K562 (cell line): Measurements from ENCODE around the gene PMEPA1. TPM values are rescaled to one million over a fixed set of nuclear protein-coding genes. Genes with fewer than 3 reads are reported as not detected.

Experiments used
- ATAC-seq: fragments of 200-7000 bp; cut with Tn5 transposase; 3 replicates; pipeline ENCODE4 v1.9.1; 2020; ENCODE audit warnings: moderate library complexity
- BruUV-seq: library from RNA; stranded (reverse); fragments of 400-500 nt; replicated peaks from 2 replicates; lab custom pipeline; 2021; lab: Mats Ljungman, UMichigan
- CTCF ChIA-PET: fragments of 300-600 bp; formaldehyde crosslinking; extraction: SDS; loops from one replicate; lab custom pipeline; 2021; ENCODE audit warnings: low intra/inter-chr PET ratio; lab: Yijun Ruan, JAX
- POLR2A ChIA-PET: fragments of 300-600, 350-650 bp; sonication (Branson Sonifier 250); formaldehyde crosslinking; extraction: SDS; loops from one replicate; lab custom pipeline; 2021; ENCODE audit warnings: antibody characterized with exemption, inconsistent platforms; lab: Yijun Ruan, JAX
- DNase-seq, 4 experiments: peaks; one replicate each; pipeline versions ENCODE4 v3.0.0 to v3.0.0-alpha.2; 2011 to 2018; ENCODE audit warnings: low spot score in 3 of 4, mixed read lengths in 3 of 4; ENCODE audit errors: extremely low read depth in 1 of 4
- FAIRE-seq: peaks from 2 replicates; lab custom pipeline; 2011; peaks lifted over from hg19 to GRCh38; lab: Jason Lieb, UNC
- H2AFZ ChIP-seq: 2 replicates; pipeline ENCODE4 v1.6.0; 2011; ENCODE audit warnings: low read depth, low read length, control low read depth, inconsistent platforms
- H3K27ac ChIP-seq: fragments of 200-600 bp; 3 replicates; pipeline ENCODE4 v1.8.0; 2011; ENCODE audit warnings: low read depth, mild to moderate bottlenecking, control low read depth, inconsistent platforms, low read length, moderate library complexity, mixed read lengths; ENCODE audit errors: extremely low read depth
- H3K27me3 ChIP-seq, 2 experiments: fragments of 300-600 bp in 1 of 2; 2 replicates in 1 of 2; 3 replicates in 1 of 2; pipeline versions ENCODE4 v1.6.0 to v1.8.0; 2011; ENCODE audit warnings: inconsistent platforms in 2 of 2, low read length in 2 of 2, mild to moderate bottlenecking in 1 of 2, mixed read lengths in 1 of 2, moderate library complexity in 1 of 2; ENCODE audit not compliant: control insufficient read depth in 2 of 2, insufficient read depth in 2 of 2
- H3K36me3 ChIP-seq: fragments of 300-600 bp; 3 replicates; pipeline ENCODE4 v1.8.0; 2011; ENCODE audit warnings: mild to moderate bottlenecking, low read length, inconsistent platforms; ENCODE audit not compliant: control insufficient read depth, insufficient read depth
- H3K4me1 ChIP-seq, 2 experiments: fragments of 200-600 bp in 1 of 2; replicated peaks in 1 of 2; 2 replicates in 1 of 2; 3 replicates in 1 of 2; pipeline versions ENCODE4 v1.5.1 to v1.8.0; 2011; ENCODE audit warnings: inconsistent platforms in 2 of 2, low read length in 2 of 2, mild to moderate bottlenecking in 1 of 2, mixed read lengths in 1 of 2, moderate library complexity in 1 of 2; ENCODE audit not compliant: control insufficient read depth in 2 of 2, insufficient read depth in 2 of 2
- H3K4me2 ChIP-seq: 2 replicates; pipeline ENCODE4 v1.6.1; 2011; ENCODE audit warnings: low read length, control low read depth, inconsistent platforms, mixed read lengths; ENCODE audit not compliant: insufficient read depth
- H3K4me3 ChIP-seq: fragments of 200-600 bp; sonication (generic), shearing (Covaris generic); 2 replicates; pipeline ENCODE4 v1.5.1; 2016; ENCODE audit warnings: control low read depth, inconsistent platforms
- H3K79me2 ChIP-seq: fragments of 200-600 bp; 3 replicates; pipeline ENCODE4 v1.8.0; 2011; ENCODE audit warnings: low read length, inconsistent platforms; ENCODE audit not compliant: control insufficient read depth, insufficient read depth
- H3K9ac ChIP-seq, 2 experiments: 2 replicates each; pipeline versions ENCODE4 v1.6.0 to v1.6.1; 2011; ENCODE audit warnings: low read depth in 2 of 2, low read length in 2 of 2, control low read depth in 1 of 2, inconsistent platforms in 1 of 2, mild to moderate bottlenecking in 1 of 2, mixed read lengths in 1 of 2; ENCODE audit not compliant: insufficient read depth in 1 of 2
- H3K9me1 ChIP-seq: one replicate; pipeline ENCODE4 v1.6.0; 2011; ENCODE audit warnings: inconsistent platforms, mild to moderate bottlenecking, low read length, moderate library complexity; ENCODE audit not compliant: control insufficient read depth, insufficient read depth
- H3K9me3 ChIP-seq: replicated peaks from 2 replicates; pipeline ENCODE4 v1.5.1; 2011; ENCODE audit warnings: low read depth, low read length, inconsistent platforms; ENCODE audit not compliant: control insufficient read depth, insufficient read depth
- H4K20me1 ChIP-seq: replicated peaks from 2 replicates; pipeline ENCODE4 v1.6.1; 2011; ENCODE audit warnings: low read length, inconsistent platforms, mixed read lengths; ENCODE audit not compliant: control insufficient read depth, insufficient read depth
- CHD2 ChIP-seq: IDR thresholded peaks from 2 replicates; pipeline ENCODE4 v1.6.1; 2011; ENCODE audit warnings: low read depth, low read length
- KDM5B ChIP-seq: fragments of 200-600 bp; sonication (generic); IDR thresholded peaks from 2 replicates; pipeline ENCODE4 v1.6.1; 2012; ENCODE audit warnings: low read depth, mild to moderate bottlenecking, moderate library complexity, low read length, control low read depth, inconsistent platforms; ENCODE audit not compliant: insufficient replicate concordance
- MEF2A ChIP-seq: IDR thresholded peaks from 2 replicates; pipeline ENCODE4 v1.6.1; 2011; ENCODE audit warnings: low read depth, mild to moderate bottlenecking, low read length, moderate library complexity; ENCODE audit not compliant: control insufficient read depth
- NONO ChIP-seq, 2 experiments: fragments of 200-400 bp in 1 of 2; fragments of 450-650 bp in 1 of 2; formaldehyde crosslinking in 1 of 2; IDR thresholded peaks; 2 replicates each; pipeline ENCODE4 v1.6.1; 2017; ENCODE audit warnings: low read depth in 2 of 2, mild to moderate bottlenecking in 2 of 2, moderate library complexity in 2 of 2, low read length in 1 of 2
- POLR2AphosphoS5 ChIP-seq: IDR thresholded peaks from 2 replicates; pipeline ENCODE4 v1.6.1; 2011; ENCODE audit warnings: mild to moderate bottlenecking, low read depth, low read length, moderate library complexity; ENCODE audit not compliant: control insufficient read depth, insufficient read depth
- PRPF4 ChIP-seq: fragments of 200-400 bp; formaldehyde crosslinking; IDR thresholded peaks from one replicate; pipeline ENCODE4 v1.6.1; 2017; ENCODE audit warnings: low read length, low read depth, mild to moderate bottlenecking; ENCODE audit not compliant: insufficient read depth, poor library complexity, severe bottlenecking
- SMARCA5 ChIP-seq: fragments of 450-650 bp; IDR thresholded peaks from 2 replicates; pipeline ENCODE4 v1.6.1; 2016
- SP1 ChIP-seq: sonication (generic); formaldehyde crosslinking; IDR thresholded peaks from 2 replicates; pipeline ENCODE4 v1.8.1; 2022; ENCODE audit warnings: mild to moderate bottlenecking, missing genetic modification reagents
- TAL1 ChIP-seq: fragments of 450-650 bp; IDR thresholded peaks from 2 replicates; pipeline ENCODE4 v1.6.1; 2016; ENCODE audit warnings: mild to moderate bottlenecking
- ZNF212 ChIP-seq: fragments of 450-650 bp; formaldehyde crosslinking; IDR thresholded peaks from 2 replicates; pipeline ENCODE4 v1.4.0; 2020; ENCODE audit warnings: mild to moderate bottlenecking
- WGBS: fragments of 100-300 bp; shearing (Covaris generic); methylation state at CpG from one replicate; pipeline ENCODE4 v1.1.6; 2016; ENCODE audit warnings: low coverage, mixed read lengths; ENCODE audit not compliant: insufficient coverage; ENCODE audit errors: missing lambda C conversion rate; 5-methylcytosine and 5-hydroxymethylcytosine counted together
- in situ Hi-C: fragments of 300-500 bp; cut with MboI; formaldehyde crosslinking; loops from 4 replicates; pipeline ENCODE4 v1.15.0; 2018; ENCODE audit warnings: inconsistent platforms, mixed read lengths
- intact Hi-C: fragments of 100-400 bp; cut with micrococcal nuclease; formaldehyde crosslinking; loops from 2 replicates; pipeline ENCODE4 v1.14.2; 2022
- polyA plus RNA-seq, 8 experiments: library from polyadenylated mRNA; depleted of rRNA in 4 of 8; stranded (reverse) in 5 of 8; unstranded in 3 of 8; fragments of >200 nt; fragmentation: Nextera tagmentation in 2 of 8; fragmentation: Illumina TruSeq in 1 of 8; extraction: Ambion mirVana in 2 of 8; extraction: Trizol in 1 of 8; gene quantifications; 2 replicates each; pipeline versions ENCODE4 v1.2.1 to v1.2.3, GENCODE V29; 2011 to 2014; ENCODE audit warnings: inconsistent platforms in 1 of 8, missing spikeins in 1 of 8
- total RNA-seq, 7 experiments: library from RNA; depleted of rRNA in 6 of 7; stranded (reverse); fragments of >200 nt in 6 of 7; fragmentation: Illumina TruSeq in 2 of 7; extraction: Trizol in 2 of 7; gene quantifications; 2 replicates each; pipeline versions ENCODE4 v1.2.1 to v1.2.3, GENCODE V29; 2011 to 2021; ENCODE audit warnings: low replicate concordance in 1 of 7
- TF ChIP-seq, protein P1 (sequence below): sonication (generic); formaldehyde crosslinking; IDR thresholded peaks from 2 replicates; pipeline ENCODE4 v1.8.0; 2022; ENCODE audit warnings: mild to moderate bottlenecking, missing genetic modification reagents

The PMEPA1 gene
- total and polyA plus RNA-seq, 9 of the 15 experiments (the other 6 are each of a cell fraction or from before 2014, with no cell fraction given), result 0.16 TPM; not detected in 8

DNA sequence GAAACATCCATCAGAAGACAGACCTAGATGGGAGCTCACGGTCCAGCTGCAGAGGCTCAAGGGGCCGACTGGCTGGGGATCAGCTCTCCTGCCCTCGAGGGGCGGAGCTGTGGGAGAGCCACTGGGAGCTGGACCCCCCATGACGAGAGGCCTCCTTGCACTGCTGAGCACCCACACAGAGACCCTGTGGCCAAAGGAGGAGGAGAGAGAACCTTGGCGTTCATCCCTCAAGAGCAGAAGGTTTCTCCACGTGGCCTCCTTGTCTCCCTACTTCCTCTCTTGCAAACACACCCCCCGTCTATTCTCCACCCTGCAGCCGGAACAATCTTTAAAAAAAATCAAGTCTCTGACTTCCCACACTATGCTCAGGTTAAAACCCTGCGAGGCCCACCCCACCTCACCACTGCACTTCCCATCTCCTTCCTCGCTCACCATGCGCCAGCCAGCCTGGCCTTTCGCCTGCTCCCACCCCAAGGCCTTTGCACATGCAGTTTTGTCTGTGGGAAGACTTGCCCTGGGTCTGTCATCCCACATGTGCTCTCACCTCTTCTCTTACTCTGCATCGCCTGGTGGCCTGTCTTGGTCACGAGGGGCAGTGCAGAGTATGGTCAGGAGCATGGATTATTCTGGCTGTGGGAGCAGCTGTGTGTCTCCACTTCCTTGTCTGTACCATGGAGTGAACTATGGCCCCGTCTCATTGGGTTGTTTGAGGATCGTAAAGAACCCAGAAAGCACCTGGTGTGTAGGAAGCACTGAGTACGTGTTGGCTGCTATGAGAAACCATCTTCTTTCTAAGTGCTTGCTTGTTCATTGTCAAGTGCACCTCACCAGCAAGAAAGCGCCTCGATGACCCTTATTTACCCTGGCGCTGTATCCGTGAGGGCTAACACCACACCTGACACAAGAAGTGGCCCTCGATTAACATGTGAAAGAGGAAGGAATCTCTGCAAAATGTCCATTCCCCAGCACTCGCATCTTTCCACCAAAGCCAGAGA is 32.9 kb downstream of the PMEPA1 start:
- intact Hi-C loops (no loop called here), in situ Hi-C loops (no loop called here)
- Histone ChIP-seq H3K9ac (no peak overlapping the region), H3K4me2 (no peak overlapping the region), H3K27me3 (peaks cover 53 to 95% of the 10 kb centered on the region in 2 experiments; a peak in 4 of 5 replicates), H3K36me3 (no peaks in the 10 kb centered on the region), H3K9me3 (no peaks in the 10 kb centered on the region), H3K79me2 (no peaks in the 10 kb centered on the region), H3K4me1 (no peaks in the 10 kb centered on the region), H3K27ac (no peak overlapping the region), H3K9me1 (peaks cover 3% of the 10 kb centered on the region), H3K4me3 (no peak overlapping the region), H4K20me1 (no peaks in the 10 kb centered on the region; the same call in 1 of the 2 replicates), H2AFZ (no peak overlapping the region)
- TF ChIP-seq CHD2 (no peak), SMARCA5 (no peak), KDM5B (no peak), SP1 (no peak), MEF2A (no peak), NONO (IDR thresholded peaks at IDR 0.05; ENCODE audit: low read depth in 2 of 2, low read length in 1 of 2) (no peak), TAL1 (no peak), PRPF4 (no peak), POLR2AphosphoS5 (no peak), ZNF212 (CRISPR knock-in tag) (no peak)
- TF ChIP-seq, protein P1, sequence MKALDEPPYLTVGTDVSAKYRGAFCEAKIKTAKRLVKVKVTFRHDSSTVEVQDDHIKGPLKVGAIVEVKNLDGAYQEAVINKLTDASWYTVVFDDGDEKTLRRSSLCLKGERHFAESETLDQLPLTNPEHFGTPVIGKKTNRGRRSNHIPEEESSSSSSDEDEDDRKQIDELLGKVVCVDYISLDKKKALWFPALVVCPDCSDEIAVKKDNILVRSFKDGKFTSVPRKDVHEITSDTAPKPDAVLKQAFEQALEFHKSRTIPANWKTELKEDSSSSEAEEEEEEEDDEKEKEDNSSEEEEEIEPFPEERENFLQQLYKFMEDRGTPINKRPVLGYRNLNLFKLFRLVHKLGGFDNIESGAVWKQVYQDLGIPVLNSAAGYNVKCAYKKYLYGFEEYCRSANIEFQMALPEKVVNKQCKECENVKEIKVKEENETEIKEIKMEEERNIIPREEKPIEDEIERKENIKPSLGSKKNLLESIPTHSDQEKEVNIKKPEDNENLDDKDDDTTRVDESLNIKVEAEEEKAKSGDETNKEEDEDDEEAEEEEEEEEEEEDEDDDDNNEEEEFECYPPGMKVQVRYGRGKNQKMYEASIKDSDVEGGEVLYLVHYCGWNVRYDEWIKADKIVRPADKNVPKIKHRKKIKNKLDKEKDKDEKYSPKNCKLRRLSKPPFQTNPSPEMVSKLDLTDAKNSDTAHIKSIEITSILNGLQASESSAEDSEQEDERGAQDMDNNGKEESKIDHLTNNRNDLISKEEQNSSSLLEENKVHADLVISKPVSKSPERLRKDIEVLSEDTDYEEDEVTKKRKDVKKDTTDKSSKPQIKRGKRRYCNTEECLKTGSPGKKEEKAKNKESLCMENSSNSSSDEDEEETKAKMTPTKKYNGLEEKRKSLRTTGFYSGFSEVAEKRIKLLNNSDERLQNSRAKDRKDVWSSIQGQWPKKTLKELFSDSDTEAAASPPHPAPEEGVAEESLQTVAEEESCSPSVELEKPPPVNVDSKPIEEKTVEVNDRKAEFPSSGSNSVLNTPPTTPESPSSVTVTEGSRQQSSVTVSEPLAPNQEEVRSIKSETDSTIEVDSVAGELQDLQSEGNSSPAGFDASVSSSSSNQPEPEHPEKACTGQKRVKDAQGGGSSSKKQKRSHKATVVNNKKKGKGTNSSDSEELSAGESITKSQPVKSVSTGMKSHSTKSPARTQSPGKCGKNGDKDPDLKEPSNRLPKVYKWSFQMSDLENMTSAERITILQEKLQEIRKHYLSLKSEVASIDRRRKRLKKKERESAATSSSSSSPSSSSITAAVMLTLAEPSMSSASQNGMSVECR (CRISPR knock-in tag), result no peak
- FAIRE-seq (no peak), ATAC-seq (no peak), DNase-seq (no peak)
- BruUV-seq, result no TSS peak
- WGBS, result 4% methylated on average over 24 of the region's 24 CpGs
- CTCF ChIA-PET, result no interaction called here
- POLR2A ChIA-PET, result no interaction called here
